ENCODE results near the gene CCDC60.

DNA sequence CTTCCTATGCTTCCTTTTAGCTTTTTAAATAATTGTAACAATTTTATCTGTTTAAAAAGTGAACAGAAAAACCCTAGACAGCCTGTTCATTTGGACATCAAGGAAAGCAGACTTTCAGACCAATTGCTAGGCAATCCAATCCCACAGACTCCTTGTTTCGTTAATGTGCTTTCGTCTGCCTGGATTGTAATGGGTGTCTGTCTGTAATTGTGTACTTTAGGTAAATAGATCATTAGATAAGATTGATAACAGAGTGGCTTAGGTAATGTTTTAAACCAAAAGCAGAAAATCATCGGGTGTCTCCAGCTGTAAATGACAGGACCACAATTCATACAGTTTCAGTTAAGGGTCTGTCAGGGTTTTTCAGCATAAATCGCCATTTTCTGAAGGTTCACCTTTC, 19.6 kb downstream of the CCDC60 start:
- TF ChIP-seq CTCF (IDR thresholded peaks at IDR 0.05) (no peak), POLR2A (IDR thresholded peaks at IDR 0.05) (no peak)

Data from adrenal gland (tissue), 5 donors.